ENCODE data around the gene SLC18B1.

DNA sequence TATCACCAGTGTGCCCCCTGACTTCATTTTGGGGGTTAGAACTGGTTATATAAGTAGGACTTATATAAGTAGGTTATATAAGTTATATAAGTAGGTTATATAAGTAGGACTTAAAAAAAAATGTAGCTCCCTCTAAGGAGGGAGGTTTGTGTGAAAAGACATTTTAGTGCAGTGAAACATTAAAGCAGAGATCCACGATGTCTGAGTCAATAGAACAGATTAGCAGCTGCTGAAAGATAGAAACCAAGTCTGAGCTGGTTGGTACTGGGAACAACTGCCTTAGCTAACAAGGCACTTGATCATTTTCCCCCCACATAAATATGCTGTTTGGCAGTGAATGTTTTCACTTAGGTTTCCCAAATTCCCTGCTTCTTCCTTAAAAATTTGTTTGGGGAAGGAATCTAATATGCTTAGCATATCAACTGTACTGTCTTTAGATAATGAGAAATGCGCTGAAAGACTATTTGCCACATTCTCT, 13.9 kb upstream of the SLC18B1 start:
- no peak for TF ChIP-seq SIN3A (IDR thresholded peaks at IDR 0.05; ENCODE audit: borderline replicate concordance, insufficient read depth, low read length)
- TF ChIP-seq POLR2AphosphoS5 (IDR thresholded peaks at IDR 0.05; ENCODE audit: low read depth, low read length), result no peak
- no peak for TF ChIP-seq TAF1 (IDR thresholded peaks at IDR 0.05; ENCODE audit: borderline replicate concordance, insufficient read depth, low read length)
- TF ChIP-seq, protein P1, sequence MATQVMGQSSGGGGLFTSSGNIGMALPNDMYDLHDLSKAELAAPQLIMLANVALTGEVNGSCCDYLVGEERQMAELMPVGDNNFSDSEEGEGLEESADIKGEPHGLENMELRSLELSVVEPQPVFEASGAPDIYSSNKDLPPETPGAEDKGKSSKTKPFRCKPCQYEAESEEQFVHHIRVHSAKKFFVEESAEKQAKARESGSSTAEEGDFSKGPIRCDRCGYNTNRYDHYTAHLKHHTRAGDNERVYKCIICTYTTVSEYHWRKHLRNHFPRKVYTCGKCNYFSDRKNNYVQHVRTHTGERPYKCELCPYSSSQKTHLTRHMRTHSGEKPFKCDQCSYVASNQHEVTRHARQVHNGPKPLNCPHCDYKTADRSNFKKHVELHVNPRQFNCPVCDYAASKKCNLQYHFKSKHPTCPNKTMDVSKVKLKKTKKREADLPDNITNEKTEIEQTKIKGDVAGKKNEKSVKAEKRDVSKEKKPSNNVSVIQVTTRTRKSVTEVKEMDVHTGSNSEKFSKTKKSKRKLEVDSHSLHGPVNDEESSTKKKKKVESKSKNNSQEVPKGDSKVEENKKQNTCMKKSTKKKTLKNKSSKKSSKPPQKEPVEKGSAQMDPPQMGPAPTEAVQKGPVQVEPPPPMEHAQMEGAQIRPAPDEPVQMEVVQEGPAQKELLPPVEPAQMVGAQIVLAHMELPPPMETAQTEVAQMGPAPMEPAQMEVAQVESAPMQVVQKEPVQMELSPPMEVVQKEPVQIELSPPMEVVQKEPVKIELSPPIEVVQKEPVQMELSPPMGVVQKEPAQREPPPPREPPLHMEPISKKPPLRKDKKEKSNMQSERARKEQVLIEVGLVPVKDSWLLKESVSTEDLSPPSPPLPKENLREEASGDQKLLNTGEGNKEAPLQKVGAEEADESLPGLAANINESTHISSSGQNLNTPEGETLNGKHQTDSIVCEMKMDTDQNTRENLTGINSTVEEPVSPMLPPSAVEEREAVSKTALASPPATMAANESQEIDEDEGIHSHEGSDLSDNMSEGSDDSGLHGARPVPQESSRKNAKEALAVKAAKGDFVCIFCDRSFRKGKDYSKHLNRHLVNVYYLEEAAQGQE (IDR thresholded peaks at IDR 0.05; ENCODE audit: insufficient read depth in 1 of 2, low read depth in 2 of 2, low read length in 2 of 2), result no peak

All from PFSK-1 (cell line).